Smooth muscle cell (in vitro differentiated cells): ENCODE measurements around the gene RNF115. TPM values are rescaled to one million over a fixed set of nuclear protein-coding genes. Genes with fewer than 3 reads are reported as not detected.

Experiments
- DNase-seq: peaks from one replicate; lab custom pipeline; 2025; ENCODE audit not compliant: unreplicated experiment; lab: John Stamatoyannopoulos, UW
- H2AFZ ChIP-seq: fragments of 200-600 bp; sonication (generic); 2 replicates; pipeline ENCODE4 v1.6.0; 2016; ENCODE audit warnings: antibody characterized with exemption, low read depth, mild to moderate bottlenecking
- H3F3A ChIP-seq: fragments of 200-600 bp; sonication (generic); 2 replicates; pipeline ENCODE4 v1.6.0; 2017; ENCODE audit warnings: antibody characterized with exemption, low read depth
- H3K27ac ChIP-seq: fragments of 200-600 bp; sonication (generic); 2 replicates; pipeline ENCODE4 v1.5.1; 2016; ENCODE audit warnings: low read depth, mild to moderate bottlenecking
- H3K27me3 ChIP-seq: fragments of 200-600 bp; sonication (generic); 2 replicates; pipeline ENCODE4 v1.6.1; 2016; ENCODE audit warnings: low read depth, mild to moderate bottlenecking
- H3K36me3 ChIP-seq: fragments of 200-600 bp; sonication (generic); 2 replicates; pipeline ENCODE4 v1.5.1; 2016; ENCODE audit warnings: low read depth
- H3K4me1 ChIP-seq: fragments of 200-600 bp; sonication (generic); 2 replicates; pipeline ENCODE4 v1.5.1; 2016; ENCODE audit warnings: low read depth
- H3K4me2 ChIP-seq: fragments of 200-600 bp; sonication (generic); 2 replicates; pipeline ENCODE4 v1.6.0; 2016; ENCODE audit warnings: mild to moderate bottlenecking
- H3K4me3 ChIP-seq: fragments of 200-600 bp; sonication (generic); 2 replicates; pipeline ENCODE4 v1.5.1; 2016; ENCODE audit warnings: mild to moderate bottlenecking
- H3K79me2 ChIP-seq: fragments of 200-600 bp; sonication (generic); 2 replicates; pipeline ENCODE4 v1.6.0; 2016; ENCODE audit warnings: low read depth, mild to moderate bottlenecking
- H3K9ac ChIP-seq: fragments of 200-600 bp; sonication (generic); 2 replicates; pipeline ENCODE4 v1.6.0; 2016; ENCODE audit warnings: low read depth
- H3K9me3 ChIP-seq: fragments of 200-600 bp; sonication (generic); replicated peaks from 2 replicates; pipeline ENCODE4 v1.5.1; 2016; ENCODE audit warnings: low read depth
- H4K20me1 ChIP-seq: fragments of 200-600 bp; sonication (generic); 2 replicates; pipeline ENCODE4 v1.6.0; 2016; ENCODE audit warnings: low read depth
- CTCF ChIP-seq: fragments of 200-600 bp; sonication (generic); IDR thresholded peaks from 2 replicates; pipeline ENCODE4 v1.5.1; 2017; ENCODE audit warnings: borderline replicate concordance, mild to moderate bottlenecking, antibody characterized with exemption; ENCODE audit not compliant: insufficient read depth, poor library complexity, severe bottlenecking
- WGBS: methylation state at CpG from one replicate; pipeline ENCODE4 v1.1.7; 2016; ENCODE audit warnings: low lambda C conversion rate; 5-methylcytosine and 5-hydroxymethylcytosine counted together
- polyA plus RNA-seq: library from polyadenylated mRNA; unstranded; fragments of >200 nt; fragmentation: Nextera tagmentation; extraction: Ambion mirVana; gene quantifications from 2 replicates; pipeline ENCODE4 v1.2.1, GENCODE V29; 2016
- total RNA-seq: library from RNA; depleted of rRNA; stranded (reverse); fragments of >200 nt; gene quantifications from 2 replicates; pipeline ENCODE4 v1.2.3, GENCODE V29; 2014

The RNF115 gene
- total and polyA plus RNA-seq, 2 experiments from 2014 or later: 4.2 to 9.2 TPM

GRCh38 chr1:145845514-145846161 is 21.7 kb upstream of the RNF115 start, which contains the start of gene NUDT17:
TSS of gene NUDT17 (plus strand) at chr1:145845630. CDS start at chr1:145845641, 11 bp downstream.
- Histone ChIP-seq H3K4me2 (peak within 1 kb of the TSS; percentile 94), H3K9ac (peak within 1 kb of the TSS; percentile 55), H3K36me3 (peaks cover 1% of the 10 kb centered on the region), H3K4me3 (peak within 1 kb of the TSS; percentile 64), H3K27ac (no peak within 1 kb of the TSS), H3K9me3 (no peaks in the 10 kb centered on the region), H2AFZ (no peak within 1 kb of the TSS), H3K4me1 (peaks cover 3% of the 10 kb centered on the region), H3K27me3 (no peaks in the 10 kb centered on the region), H4K20me1 (no peaks in the 10 kb centered on the region), H3F3A (peaks cover 23% of the 10 kb centered on the region), H3K79me2 (no peaks in the 10 kb centered on the region)
- peak; percentile 45 for DNase-seq
- TF ChIP-seq CTCF: peak; percentile 98
- 4% methylated on average over 50 of the region's 50 CpGs for WGBS

GRCh38 chr1:145845144-145845513 is 21.2 kb upstream of the RNF115 start:
- Histone ChIP-seq H3K27ac (no peak overlapping the region), H3K27me3 (no peaks in the 10 kb centered on the region), H3K9me3 (no peaks in the 10 kb centered on the region), H2AFZ (no peak overlapping the region), H3K4me3 (peak overlapping the region; percentile 64), H3K4me2 (peak overlapping the region; percentile 94), H3K4me1 (peaks cover 2% of the 10 kb centered on the region), H3K9ac (no peak overlapping the region), H3K79me2 (no peaks in the 10 kb centered on the region), H4K20me1 (no peaks in the 10 kb centered on the region), H3F3A (peaks cover 18% of the 10 kb centered on the region), H3K36me3 (peaks cover 6% of the 10 kb centered on the region)
- no peak for DNase-seq
- 24% methylated on average over 4 of the region's 4 CpGs for WGBS
- no peak for TF ChIP-seq CTCF

GRCh38 chr1:145843031-145843430 is 19.1 kb upstream of the RNF115 start:
- WGBS: 97% methylated on average over 3 of the region's 3 CpGs

More at GRCh38 chr1:145843031-145843430, 19.1 kb upstream of the RNF115 start:
- H3K4me3 ChIP-seq: no peak overlapping the region
- no peak for TF ChIP-seq CTCF
- no peaks in the 10 kb centered on the region for H3K79me2 ChIP-seq
- no peaks in the 10 kb centered on the region for H3K27me3 ChIP-seq
- peaks cover 21% of the 10 kb centered on the region for H3K36me3 ChIP-seq
- H3K4me2 ChIP-seq: no peak overlapping the region
- H3K27ac ChIP-seq: no peak overlapping the region
- no peaks in the 10 kb centered on the region for H3K4me1 ChIP-seq
- no peak overlapping the region for H3K9ac ChIP-seq
- DNase-seq: no peak
- H3K9me3 ChIP-seq: no peaks in the 10 kb centered on the region
- H4K20me1 ChIP-seq: no peaks in the 10 kb centered on the region
- H2AFZ ChIP-seq: no peak overlapping the region
- H3F3A ChIP-seq: peaks cover 17% of the 10 kb centered on the region
